CD4-positive, alpha-beta T cell (primary cell): Measurements from ENCODE around the gene FAM151A. TPM values are rescaled to one million over a fixed set of nuclear protein-coding genes. Genes with fewer than 3 reads are reported as not detected.

Source experiments
- ATAC-seq: fragments of 200-7000 bp; cut with Tn5 transposase; one replicate; pipeline ENCODE4 v1.10.0; 2022; ENCODE audit warnings: mild to moderate bottlenecking; ENCODE audit not compliant: poor library complexity
- CTCF ChIA-PET: fragments of 350-600 bp; sonication (Branson Sonifier 250); formaldehyde crosslinking; loops from one replicate; lab custom pipeline; 2021; ENCODE audit warnings: antibody characterized with exemption, inconsistent platforms; lab: Charles Lee
- POLR2A ChIA-PET: fragments of 350-600 bp; sonication (Branson Sonifier 250); formaldehyde crosslinking; loops from one replicate; lab custom pipeline; 2021; ENCODE audit warnings: antibody characterized with exemption, inconsistent platforms; lab: Charles Lee
- DNase-seq, 14 experiments: peaks; one replicate each; pipeline ENCODE4 v3.0.0-alpha.2; 2013 to 2020; ENCODE audit warnings: mixed read lengths in 2 of 14
- H3K27ac ChIP-seq, 2 donors: one replicate each; pipeline versions ENCODE4 v1.5.1 to v1.7.0; 2013; ENCODE audit warnings: low read length in 2 of 2, low read depth in 1 of 2, mild to moderate bottlenecking in 1 of 2
- H3K27me3 ChIP-seq, 2 experiments: 1 replicate in 1 of 2; 2 replicates in 1 of 2; pipeline versions ENCODE4 v1.6.1 to v1.7.0; 2013; ENCODE audit warnings: low read length in 2 of 2, control low read depth in 1 of 2, mild to moderate bottlenecking in 1 of 2, moderate library complexity in 1 of 2; ENCODE audit not compliant: insufficient read depth in 2 of 2, control insufficient read depth in 1 of 2
- H3K36me3 ChIP-seq: one replicate; pipeline ENCODE4 v1.6.1; 2013; ENCODE audit warnings: low read length, control low read depth; ENCODE audit not compliant: insufficient read depth
- H3K4me1 ChIP-seq: one replicate; pipeline ENCODE4 v1.6.1; 2013; ENCODE audit warnings: low read length, control low read depth; ENCODE audit not compliant: insufficient read depth
- H3K4me3 ChIP-seq: one replicate; pipeline ENCODE4 v1.5.1; 2013; ENCODE audit warnings: mild to moderate bottlenecking, low read length, moderate library complexity
- H3K9me3 ChIP-seq, 2 experiments: 1 replicate in 1 of 2; 2 replicates in 1 of 2; pipeline versions ENCODE4 v1.6.1 to v1.7.0; 2013; ENCODE audit warnings: low read length in 2 of 2, mild to moderate bottlenecking in 2 of 2, control low read depth in 1 of 2, moderate library complexity in 1 of 2; ENCODE audit not compliant: control insufficient read depth in 1 of 2, insufficient read depth in 1 of 2
- H3K27ac Mint-ChIP-seq: one replicate; pipeline ENCODE4 v1.8.0; 2020; ENCODE audit warnings: mixed read lengths
- H3K27me3 Mint-ChIP-seq: one replicate; pipeline ENCODE4 v1.8.0; 2021; ENCODE audit warnings: mixed read lengths
- H3K36me3 Mint-ChIP-seq: one replicate; pipeline ENCODE4 v1.8.0; 2021; ENCODE audit warnings: low read depth, mixed read lengths
- H3K4me1 Mint-ChIP-seq: one replicate; pipeline ENCODE4 v1.8.0; 2021; ENCODE audit warnings: low read depth, mixed read lengths
- H3K4me3 Mint-ChIP-seq: one replicate; pipeline ENCODE4 v1.8.0; 2020; ENCODE audit warnings: mild to moderate bottlenecking, mixed read lengths
- H3K9me3 Mint-ChIP-seq: one replicate; pipeline ENCODE4 v1.8.0; 2020; ENCODE audit warnings: mixed read lengths
- intact Hi-C, 2 experiments: fragments of 100-400 bp; cut with DNase I in 1 of 2; cut with micrococcal nuclease in 1 of 2; formaldehyde crosslinking; loops; one replicate each; pipeline versions ENCODE4 v1.15.1 to v1.9.0; 2023 to 2025; cut with DNase I, micrococcal nuclease
- total RNA-seq, 174 experiments: library from RNA in 2 of 174; stranded (reverse) in 2 of 174; gene quantifications; one replicate each; pipeline ENCODE4 v1.2.3 and lab custom pipeline; 2021 to 2026
- TF ChIP-seq, protein P1 (sequence below): fragments of 200-600 bp; IDR thresholded peaks from one replicate; pipeline ENCODE4 v1.8.0; 2022; ENCODE audit warnings: antibody characterized with exemption, mild to moderate bottlenecking

FAM151A gene
- total RNA-seq, 2 experiments from 2014 or later = not detected

DNA sequence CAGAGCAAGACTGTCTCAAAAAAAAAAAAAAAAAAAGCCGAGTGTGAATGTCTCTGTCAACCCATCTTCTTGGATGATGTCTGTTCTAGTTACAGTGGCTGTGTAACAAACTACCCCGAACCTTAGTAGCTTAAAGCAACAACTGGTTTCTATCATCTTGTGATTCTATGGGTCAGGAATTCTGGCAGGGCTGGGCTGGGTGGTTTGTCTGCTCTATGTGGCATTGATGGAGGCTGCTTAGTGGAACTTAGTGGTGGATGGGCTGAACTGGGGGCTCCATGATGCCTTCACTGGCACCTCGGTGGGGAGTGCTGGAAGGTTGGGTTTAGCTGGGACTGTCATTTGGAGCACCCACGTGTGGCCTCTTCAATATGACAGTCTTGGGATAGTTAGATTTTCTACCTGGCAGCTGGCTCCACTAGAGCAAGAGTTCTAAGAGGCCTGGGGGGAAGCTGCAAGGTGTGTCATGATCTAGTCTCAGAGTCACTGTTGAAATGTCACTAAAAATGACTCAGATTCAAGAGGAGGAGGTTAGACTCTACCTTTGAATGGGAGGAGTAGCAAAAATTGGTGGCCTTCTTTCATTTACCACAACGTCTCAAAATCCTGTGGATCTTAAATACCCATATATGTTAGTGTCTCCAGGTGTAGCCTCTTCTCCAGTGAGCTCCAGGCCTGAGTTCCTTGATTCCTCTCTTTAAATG lies 56.7 kb downstream of the FAM151A start:
- peaks cover 3% of the 10 kb centered on the region for H3K4me1 ChIP-seq
- no peak overlapping the region for H3K4me3 Mint-ChIP-seq
- DNase-seq = no peak
- intact Hi-C loops = no loop called here
- H3K4me1 Mint-ChIP-seq = no peaks in the 10 kb centered on the region
- no peak overlapping the region for H3K27ac Mint-ChIP-seq
- H3K36me3 Mint-ChIP-seq = no peaks in the 10 kb centered on the region
- H3K4me3 ChIP-seq = no peak overlapping the region
- no peaks in the 10 kb centered on the region for H3K27me3 ChIP-seq
- POLR2A ChIA-PET = interaction anchor here (0.5 kb wide), 1 partner anchor 640 kb away, joined by 3 read pairs; no protein-coding TSS in a partner anchor
- no peaks in the 10 kb centered on the region for H3K27me3 Mint-ChIP-seq
- TF ChIP-seq, protein P1, sequence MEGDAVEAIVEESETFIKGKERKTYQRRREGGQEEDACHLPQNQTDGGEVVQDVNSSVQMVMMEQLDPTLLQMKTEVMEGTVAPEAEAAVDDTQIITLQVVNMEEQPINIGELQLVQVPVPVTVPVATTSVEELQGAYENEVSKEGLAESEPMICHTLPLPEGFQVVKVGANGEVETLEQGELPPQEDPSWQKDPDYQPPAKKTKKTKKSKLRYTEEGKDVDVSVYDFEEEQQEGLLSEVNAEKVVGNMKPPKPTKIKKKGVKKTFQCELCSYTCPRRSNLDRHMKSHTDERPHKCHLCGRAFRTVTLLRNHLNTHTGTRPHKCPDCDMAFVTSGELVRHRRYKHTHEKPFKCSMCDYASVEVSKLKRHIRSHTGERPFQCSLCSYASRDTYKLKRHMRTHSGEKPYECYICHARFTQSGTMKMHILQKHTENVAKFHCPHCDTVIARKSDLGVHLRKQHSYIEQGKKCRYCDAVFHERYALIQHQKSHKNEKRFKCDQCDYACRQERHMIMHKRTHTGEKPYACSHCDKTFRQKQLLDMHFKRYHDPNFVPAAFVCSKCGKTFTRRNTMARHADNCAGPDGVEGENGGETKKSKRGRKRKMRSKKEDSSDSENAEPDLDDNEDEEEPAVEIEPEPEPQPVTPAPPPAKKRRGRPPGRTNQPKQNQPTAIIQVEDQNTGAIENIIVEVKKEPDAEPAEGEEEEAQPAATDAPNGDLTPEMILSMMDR = no peak
- no peak overlapping the region for H3K27ac ChIP-seq
- no peaks in the 10 kb centered on the region for H3K9me3 Mint-ChIP-seq
- CTCF ChIA-PET = interaction anchor here (0.7 kb wide), 1 partner anchor 209 kb away, joined by 3 read pairs; no protein-coding TSS in a partner anchor
- no peak for ATAC-seq
- no peaks in the 10 kb centered on the region for H3K9me3 ChIP-seq
- no peaks in the 10 kb centered on the region for H3K36me3 ChIP-seq

DNA sequence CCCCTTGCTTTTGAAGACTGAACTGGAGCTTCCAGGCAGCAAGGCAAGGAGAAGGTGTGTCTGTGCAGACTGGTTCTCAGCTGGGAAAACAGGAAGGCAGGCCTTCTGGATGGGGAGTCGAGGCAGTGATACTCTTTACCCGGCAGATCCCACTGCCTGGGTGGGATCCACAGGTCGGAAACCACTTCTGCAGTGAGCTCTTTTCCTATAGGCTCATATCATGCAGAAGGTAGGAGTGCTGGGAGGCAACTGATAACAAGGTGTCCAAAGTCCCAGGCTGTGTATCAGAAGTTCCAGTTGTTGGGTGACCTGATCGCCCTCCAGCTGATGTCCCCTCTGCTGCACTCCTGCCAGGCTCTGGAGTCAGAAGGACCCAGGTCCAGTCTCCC lies 58.2 kb downstream of the FAM151A start:
- H3K27ac Mint-ChIP-seq = no peak overlapping the region
- TF ChIP-seq, protein P1 = no peak
- no peaks in the 10 kb centered on the region for H3K9me3 ChIP-seq
- intact Hi-C loops = no loop called here
- POLR2A ChIA-PET = no interaction called here
- no peak for ATAC-seq
- H3K36me3 ChIP-seq = no peaks in the 10 kb centered on the region
- H3K4me1 Mint-ChIP-seq = no peaks in the 10 kb centered on the region
- H3K27me3 Mint-ChIP-seq = no peaks in the 10 kb centered on the region
- H3K36me3 Mint-ChIP-seq = no peaks in the 10 kb centered on the region
- H3K27me3 ChIP-seq = no peaks in the 10 kb centered on the region
- CTCF ChIA-PET = no interaction called here
- no peak overlapping the region for H3K27ac ChIP-seq
- DNase-seq = no peak
- H3K4me1 ChIP-seq = peaks cover 3% of the 10 kb centered on the region
- H3K4me3 ChIP-seq = no peak overlapping the region
- H3K9me3 Mint-ChIP-seq = no peaks in the 10 kb centered on the region
- no peak overlapping the region for H3K4me3 Mint-ChIP-seq

DNA sequence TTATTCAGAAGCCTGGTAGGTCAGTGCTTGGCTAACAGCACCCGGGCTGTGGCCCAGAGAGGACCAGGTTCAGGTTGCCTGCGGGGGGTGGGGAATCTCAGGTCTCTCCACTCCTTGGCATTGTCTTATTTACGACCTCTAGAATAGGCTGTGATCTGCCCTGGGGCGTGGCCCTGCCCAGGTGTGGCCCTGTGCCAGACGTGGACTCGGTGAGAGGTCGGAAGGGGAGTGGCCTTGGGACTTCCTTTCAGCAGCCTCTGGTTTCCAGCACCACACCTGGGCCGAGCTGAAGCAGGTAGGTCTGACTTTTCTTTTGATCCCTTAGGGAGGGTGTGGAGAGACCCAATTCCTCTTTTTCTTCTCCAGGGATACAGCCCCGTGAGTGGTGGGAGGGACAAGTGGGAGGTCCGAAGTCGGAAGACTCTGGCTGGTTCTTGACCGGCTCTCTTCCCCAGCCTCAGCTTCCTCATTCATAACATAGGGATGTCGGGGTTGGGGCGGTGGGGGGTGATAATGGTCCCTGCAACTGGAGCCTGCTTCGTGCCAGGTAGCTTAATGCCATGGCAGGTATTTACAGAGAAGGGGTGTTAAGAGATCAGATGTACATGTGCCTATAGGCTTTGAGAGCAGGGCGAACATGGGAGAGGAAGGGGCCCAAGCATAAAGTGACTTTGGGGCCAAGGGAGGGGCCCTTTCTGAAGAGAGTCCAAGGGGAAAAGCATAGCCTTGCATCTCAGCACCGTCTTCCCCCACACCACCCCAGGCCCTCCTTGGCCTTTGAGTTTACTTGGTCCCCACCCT lies 58.8 kb downstream of the FAM151A start:
- no peaks in the 10 kb centered on the region for H3K9me3 Mint-ChIP-seq
- no peaks in the 10 kb centered on the region for H3K27me3 Mint-ChIP-seq
- TF ChIP-seq, protein P1 = no peak
- ChIA-PET CTCF (no interaction called here), POLR2A (no interaction called here)
- no peak overlapping the region for H3K4me3 Mint-ChIP-seq
- intact Hi-C loops = no loop called here
- Histone ChIP-seq H3K27ac (no peak overlapping the region), H3K4me1 (peaks cover 3% of the 10 kb centered on the region), H3K4me3 (no peak overlapping the region), H3K36me3 (no peaks in the 10 kb centered on the region), H3K27me3 (peaks cover 0 to 2% of the 10 kb centered on the region in 2 experiments), H3K9me3 (no peaks in the 10 kb centered on the region)
- H3K36me3 Mint-ChIP-seq = no peaks in the 10 kb centered on the region
- no peaks in the 10 kb centered on the region for H3K4me1 Mint-ChIP-seq
- H3K27ac Mint-ChIP-seq = no peak overlapping the region
- DNase-seq = no peak
- no peak for ATAC-seq
